ENCODE measurements around the gene TOR3A. TPM values are rescaled to one million over a fixed set of nuclear protein-coding genes. Genes with fewer than 3 reads are reported as not detected.

The TOR3A gene
- total RNA-seq, 1 experiment from 2014 or later: 27.0 TPM

- DNase-seq (ENCODE audit: low read depth, low spot score) (no peak), ATAC-seq (no peak)
- no peak overlapping the region for H3K4me3 ChIP-seq (replicated peaks in 1 of 2; ENCODE audit: low read depth in 1 of 2, low read length in 2 of 2)
- no peaks in the 10 kb centered on the region for H3K4me1 ChIP-seq (ENCODE audit: control insufficient read depth in 1 of 2, insufficient read depth in 2 of 2, low read length in 2 of 2)
- no TSS peak for BruUV-seq (replicated peaks)
- peaks cover 3 to 12% of the 10 kb centered on the region in 2 experiments; a peak in 2 of 4 replicates for H3K36me3 ChIP-seq (ENCODE audit: control insufficient read depth in 1 of 2, insufficient read depth in 2 of 2, low read length in 2 of 2)
- H3K27ac ChIP-seq (ENCODE audit: low read depth, low read length): no peak overlapping the region
- no peaks in the 10 kb centered on the region for H4K20me1 ChIP-seq (ENCODE audit: insufficient read depth)
- H3K9ac ChIP-seq (ENCODE audit: low read length): no peak overlapping the region
- intact Hi-C loops (cut with micrococcal nuclease): loop anchor here (5.0 kb wide), 2 partner anchors 84 to 184 kb away; partner anchors contain the start of gene SOAT1
- H3K4me2 ChIP-seq (ENCODE audit: low read length): no peak overlapping the region
- peaks cover 5% of the 10 kb centered on the region; the same call in 1 of the 2 replicates for H3K79me2 ChIP-seq (ENCODE audit: insufficient read depth, low read length)
- H3K9me3 ChIP-seq (ENCODE audit: control insufficient read depth in 1 of 2, insufficient read depth in 1 of 2, low read depth in 1 of 2, low read length in 2 of 2): no peaks in the 10 kb centered on the region
- TF ChIP-seq ZNF274 (IDR thresholded peaks at IDR 0.05; ENCODE audit: low read depth, low read length) (no peak), ELF1 (IDR thresholded peaks at IDR 0.05; ENCODE audit: borderline replicate concordance, low read depth) (no peak), EZH2 (IDR thresholded peaks at IDR 0.05) (no peak), POLR2AphosphoS5 (IDR thresholded peaks at IDR 0.05; ENCODE audit: low read depth, low read length) (no peak), CBX3 (IDR thresholded peaks at IDR 0.05; ENCODE audit: low read depth) (no peak), RAD21 (IDR thresholded peaks at IDR 0.05; ENCODE audit: low read depth) (no peak), YY1 (IDR thresholded peaks at IDR 0.05; ENCODE audit: extremely low read depth, insufficient replicate concordance, low read depth, low read length) (no peak), MAX (IDR thresholded peaks at IDR 0.05) (no peak), POLR2A (IDR thresholded peaks at IDR 0.05; ENCODE audit: borderline replicate concordance, extremely low read depth, insufficient read depth, insufficient read length) (no peak), TCF7L2 (IDR thresholded peaks at IDR 0.05; ENCODE audit: borderline replicate concordance, extremely low read depth, insufficient read depth, insufficient read length) (no peak), EGR1 (IDR thresholded peaks at IDR 0.05; ENCODE audit: low read depth) (no peak), JUND (IDR thresholded peaks at IDR 0.05) (no peak), SRF (IDR thresholded peaks at IDR 0.05; ENCODE audit: low read depth) (no peak), FOSL1 (IDR thresholded peaks at IDR 0.05; ENCODE audit: low read depth) (no peak), CTCF (IDR thresholded peaks at IDR 0.05 in 2 of 3, conservative IDR thresholded peaks at IDR 0.05 in 1 of 3; ENCODE audit: borderline replicate concordance in 1 of 3, insufficient read depth in 1 of 3, low read depth in 2 of 3, low read length in 2 of 3) (no peak), SIN3A (IDR thresholded peaks at IDR 0.05; ENCODE audit: low read depth) (no peak), SP1 (IDR thresholded peaks at IDR 0.05; ENCODE audit: low read depth) (no peak), ZBTB33 (IDR thresholded peaks at IDR 0.05; ENCODE audit: extremely low read depth, insufficient replicate concordance, low read length) (no peak), EZH2phosphoT487 (IDR thresholded peaks at IDR 0.05; ENCODE audit: borderline replicate concordance) (no peak), REST (IDR thresholded peaks at IDR 0.05; ENCODE audit: low read depth) (no peak)
- CTCF ChIA-PET: no interaction called here
- RAD21 ChIA-PET (ENCODE audit: low non-redundant PET in 1 of 2, low total read pairs in 2 of 2, uncharacterized antibody in 2 of 2, unreplicated experiment in 2 of 2): no interaction called here
- no peaks in the 10 kb centered on the region for H3K9me2 ChIP-seq (ENCODE audit: insufficient read depth)
- POLR2A ChIA-PET: no interaction called here
- H3K27me3 ChIP-seq (ENCODE audit: insufficient read depth, low read length): no peaks in the 10 kb centered on the region
- H2AFZ ChIP-seq (ENCODE audit: low read depth, low read length, poor library complexity, severe bottlenecking): no peak overlapping the region
Measured at GRCh38 chr1:179108644-179109043, 26.8 kb downstream of the TOR3A start.

Data from HCT116 (cell line).